Sigmoid colon (tissue), 7 donors: ENCODE results near the gene TIGD6. TPM values are rescaled to one million over a fixed set of nuclear protein-coding genes. Genes with fewer than 3 reads are reported as not detected.

Experiments
- DNase-seq: peaks from one replicate; pipeline ENCODE4 v3.0.0-alpha.2; 2019
- H3K27ac ChIP-seq, 4 donors: fragments of 200-600 bp; sonication (generic); one replicate each; pipeline ENCODE4 v1.5.1; 2016 to 2019; ENCODE audit warnings: mild to moderate bottlenecking in 1 of 4
- H3K27me3 ChIP-seq, 3 donors: fragments of 200-600 bp; sonication (generic); one replicate each; pipeline ENCODE4 v1.5.1; 2019; ENCODE audit warnings: mild to moderate bottlenecking in 1 of 3
- H3K36me3 ChIP-seq, 4 donors: fragments of 200-600 bp; sonication (generic); one replicate each; pipeline ENCODE4 v1.5.1; 2016 to 2019
- H3K4me1 ChIP-seq, 4 donors: fragments of 200-600 bp; sonication (generic); one replicate each; pipeline ENCODE4 v1.5.1; 2017 to 2019
- H3K4me3 ChIP-seq, 4 donors: fragments of 200-600 bp; sonication (generic); one replicate each; pipeline ENCODE4 v1.5.1; 2017 to 2019; ENCODE audit warnings: mild to moderate bottlenecking in 2 of 4, moderate library complexity in 1 of 4
- H3K9me3 ChIP-seq, 4 donors: fragments of 200-600 bp in 3 of 4; sonication (generic) in 3 of 4; one replicate each; pipeline versions ENCODE4 v1.5.1 to v1.6.1; 2013 to 2019
- CTCF ChIP-seq, 4 experiments: fragments of 450-650 bp in 3 of 4; fragments of 200-600 bp in 1 of 4; IDR thresholded peaks; one replicate each; pipeline ENCODE4 v1.5.1; 2016 to 2019; ENCODE audit warnings: antibody characterized with exemption in 4 of 4, mild to moderate bottlenecking in 3 of 4, moderate library complexity in 2 of 4
- EP300 ChIP-seq, 4 donors: sonication (generic); formaldehyde crosslinking; IDR thresholded peaks; one replicate each; pipeline ENCODE4 v1.6.1; 2017; ENCODE audit warnings: antibody characterized with exemption in 4 of 4
- POLR2A ChIP-seq, 2 donors: fragments of 450-650 bp; IDR thresholded peaks; one replicate each; pipeline ENCODE4 v1.6.1; 2016; ENCODE audit warnings: antibody characterized with exemption in 2 of 2, mild to moderate bottlenecking in 2 of 2, moderate library complexity in 2 of 2
- POLR2AphosphoS5 ChIP-seq, 4 donors: sonication (generic); formaldehyde crosslinking; IDR thresholded peaks; one replicate each; pipeline ENCODE4 v1.6.1; 2017; ENCODE audit warnings: antibody characterized with exemption in 4 of 4
- WGBS, 2 donors: extraction: QIAGEN DNeasy Blood & Tissue Kit; methylation state at CpG; one replicate each; pipeline ENCODE4 v1.1.7; 2013; 5-methylcytosine and 5-hydroxymethylcytosine counted together
- intact Hi-C: fragments of 100-400 bp; cut with DNase I; formaldehyde crosslinking; loops from one replicate; pipeline ENCODE4 v1.15.1; 2023
- polyA plus RNA-seq, 3 donors: library from polyadenylated mRNA; stranded (reverse); fragments of 200-250 nt; gene quantifications; one replicate each; pipeline ENCODE4 v1.2.3, GENCODE V29; 2013
- total RNA-seq, 4 donors: library from RNA; depleted of rRNA; stranded (reverse); fragments of >200 nt; gene quantifications; one replicate each; pipeline ENCODE4 v1.1.0, GENCODE V29; 2016
- donor health status: healthy with polysubstance abuse.
- donor health status: Bipolar disorder and iron deficiency.
- donor health status: healthy.

The TIGD6 gene
- total and polyA plus RNA-seq, 7 donors: 0.60 to 11.4 (median 2.4) TPM

GRCh38 chr5:149963729-149964128 is 36.7 kb downstream of the TIGD6 start:
- Histone ChIP-seq H3K4me3 (no peak overlapping the region), H3K9me3 (no peaks in the 10 kb centered on the region), H3K27me3 (no peaks in the 10 kb centered on the region), H3K4me1 (peaks cover 0 to 19% (median 9%) of the 10 kb centered on the region in 4 donors), H3K36me3 (no peaks in the 10 kb centered on the region), H3K27ac (no peak overlapping the region)
- intact Hi-C loops: loop anchor here (5.0 kb wide), 1 partner anchor 111 kb away; no protein-coding TSS in a partner anchor
- 69 to 90% methylated on average over 3 of the region's 3 CpGs for WGBS, 2 donors
- no peak for DNase-seq
- TF ChIP-seq POLR2AphosphoS5 (IDR thresholded peaks at IDR 0.05) (no peak), POLR2A (IDR thresholded peaks at IDR 0.05) (no peak), CTCF (IDR thresholded peaks at IDR 0.05) (no peak), EP300 (IDR thresholded peaks at IDR 0.05) (no peak)

GRCh38 chr5:149962601-149963300 is 37.7 kb downstream of the TIGD6 start:
- WGBS, 2 donors: 86 to 90% methylated on average over 5 of the region's 5 CpGs
- TF ChIP-seq POLR2A (IDR thresholded peaks at IDR 0.05) (no peak), CTCF (IDR thresholded peaks at IDR 0.05) (no peak), EP300 (IDR thresholded peaks at IDR 0.05) (no peak), POLR2AphosphoS5 (IDR thresholded peaks at IDR 0.05) (no peak)
- intact Hi-C loops: loop anchor here (5.0 kb wide), 1 partner anchor 110 kb away; no protein-coding TSS in a partner anchor
- DNase-seq: no peak
- no peak overlapping the region for H3K4me3 ChIP-seq
- H3K27me3 ChIP-seq: no peaks in the 10 kb centered on the region
- no peaks in the 10 kb centered on the region for H3K36me3 ChIP-seq
- H3K9me3 ChIP-seq: no peaks in the 10 kb centered on the region
- peaks cover 0 to 19% (median 9%) of the 10 kb centered on the region in 4 donors for H3K4me1 ChIP-seq
- no peak overlapping the region for H3K27ac ChIP-seq

- WGBS, 2 donors: 46 to 66% methylated on average over 6 of the region's 6 CpGs
- Histone ChIP-seq H3K27me3 (no peaks in the 10 kb centered on the region), H3K4me1 (peaks cover 0 to 19% (median 9%) of the 10 kb centered on the region in 4 donors), H3K27ac (peak overlapping the region in 2 of 4 donors; percentile 86 to 93), H3K36me3 (no peaks in the 10 kb centered on the region), H3K9me3 (no peaks in the 10 kb centered on the region), H3K4me3 (no peak overlapping the region)
- intact Hi-C loops: loop anchor here (2.0 to 5.0 kb wide), 2 partner anchors 29 to 110 kb away; no protein-coding TSS in a partner anchor
- TF ChIP-seq POLR2AphosphoS5 (IDR thresholded peaks at IDR 0.05) (no peak), EP300 (IDR thresholded peaks at IDR 0.05) (no peak), POLR2A (IDR thresholded peaks at IDR 0.05) (no peak), CTCF (IDR thresholded peaks at IDR 0.05) (peak in 2 of 4 experiments; percentile 14 to 15)
- no peak for DNase-seq
Measured at GRCh38 chr5:149961957-149962409, 38.5 kb downstream of the TIGD6 start.

- Histone ChIP-seq H3K27me3 (no peaks in the 10 kb centered on the region), H3K9me3 (no peaks in the 10 kb centered on the region), H3K27ac (peak overlapping the region; percentile 86 to 93 (median 90)), H3K36me3 (no peaks in the 10 kb centered on the region), H3K4me3 (peak overlapping the region; percentile 62 to 98 (median 82)), H3K4me1 (peaks cover 0 to 19% (median 9%) of the 10 kb centered on the region in 4 donors)
- intact Hi-C loops: loop anchor here (2.0 to 5.0 kb wide), 2 partner anchors 30 to 109 kb away; no protein-coding TSS in a partner anchor
- TF ChIP-seq POLR2AphosphoS5 (IDR thresholded peaks at IDR 0.05) (no peak), CTCF (IDR thresholded peaks at IDR 0.05) (no peak), POLR2A (IDR thresholded peaks at IDR 0.05) (no peak), EP300 (IDR thresholded peaks at IDR 0.05) (no peak)
- 9 to 15% methylated on average over 23 of the region's 23 CpGs for WGBS, 2 donors
- DNase-seq: no peak
Measured at GRCh38 chr5:149961186-149961685, 39.2 kb downstream of the TIGD6 start.
